T-helper 2 cell treated with Interferon-gamma antibody and Interleukin-4, amounts not matched to agents 5 μg/mL and 100 μg/mL, for 36 hours (primary cell): Measurements from ENCODE around the gene ARMH4.

Experiments used
- DNase-seq: peaks from one replicate; pipeline ENCODE4 v3.0.0; 2021; ENCODE audit warnings: low spot score
- H3K27ac Mint-ChIP-seq: one replicate; pipeline ENCODE4 v1.8.0; 2021; ENCODE audit warnings: mild to moderate bottlenecking, mixed read lengths
- H3K27me3 Mint-ChIP-seq: one replicate; pipeline ENCODE4 v1.8.0; 2021; ENCODE audit warnings: low read depth, mixed read lengths
- H3K36me3 Mint-ChIP-seq: one replicate; pipeline ENCODE4 v1.8.0; 2021; ENCODE audit warnings: low read depth, mixed read lengths
- H3K4me1 Mint-ChIP-seq: one replicate; pipeline ENCODE4 v1.8.0; 2021; ENCODE audit warnings: low read depth, mixed read lengths
- H3K4me3 Mint-ChIP-seq: one replicate; pipeline ENCODE4 v1.8.0; 2022; ENCODE audit warnings: mild to moderate bottlenecking, moderate library complexity, mixed read lengths
- H3K9me3 Mint-ChIP-seq: one replicate; pipeline ENCODE4 v1.8.0; 2021; ENCODE audit warnings: mixed read lengths

The ARMH4 gene

DNA sequence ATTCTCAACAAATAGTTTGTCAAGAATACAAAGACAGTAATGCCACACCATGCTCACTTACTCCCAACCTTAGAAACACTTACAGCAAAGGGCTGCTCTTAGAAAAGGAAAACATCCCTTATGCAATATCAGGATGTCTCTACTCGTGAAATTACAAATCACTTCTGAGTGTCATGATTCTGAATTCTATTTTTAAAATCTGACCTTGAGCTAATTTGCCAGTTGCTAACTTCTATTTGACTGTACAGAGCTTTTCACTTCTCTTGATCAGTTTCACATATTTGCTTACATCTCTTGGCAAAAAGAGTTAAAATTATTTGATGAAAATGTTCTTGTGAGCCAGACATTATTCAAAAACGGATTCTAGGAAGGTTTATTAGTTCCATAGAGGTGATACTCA, 149.4 kb downstream of the ARMH4 start:
- no peaks in the 10 kb centered on the region for H3K9me3 Mint-ChIP-seq
- H3K4me1 Mint-ChIP-seq = no peaks in the 10 kb centered on the region
- H3K36me3 Mint-ChIP-seq = no peaks in the 10 kb centered on the region
- no peaks in the 10 kb centered on the region for H3K27me3 Mint-ChIP-seq
- no peak for DNase-seq
- H3K27ac Mint-ChIP-seq = no peak overlapping the region
- H3K4me3 Mint-ChIP-seq = no peak overlapping the region

GRCh38 chr14:57999979-58000378, 152.0 kb downstream of the ARMH4 start:
- Mint-ChIP-seq H3K27me3 (peaks cover 2% of the 10 kb centered on the region), H3K27ac (no peak overlapping the region), H3K36me3 (no peaks in the 10 kb centered on the region), H3K4me1 (no peaks in the 10 kb centered on the region), H3K9me3 (no peaks in the 10 kb centered on the region), H3K4me3 (no peak overlapping the region)
- DNase-seq = no peak

GRCh38 chr14:57999471-57999870, 152.5 kb downstream of the ARMH4 start:
- Mint-ChIP-seq H3K36me3 (no peaks in the 10 kb centered on the region), H3K4me1 (no peaks in the 10 kb centered on the region), H3K9me3 (no peaks in the 10 kb centered on the region), H3K27me3 (peaks cover 2% of the 10 kb centered on the region), H3K4me3 (no peak overlapping the region), H3K27ac (no peak overlapping the region)
- no peak for DNase-seq

DNA sequence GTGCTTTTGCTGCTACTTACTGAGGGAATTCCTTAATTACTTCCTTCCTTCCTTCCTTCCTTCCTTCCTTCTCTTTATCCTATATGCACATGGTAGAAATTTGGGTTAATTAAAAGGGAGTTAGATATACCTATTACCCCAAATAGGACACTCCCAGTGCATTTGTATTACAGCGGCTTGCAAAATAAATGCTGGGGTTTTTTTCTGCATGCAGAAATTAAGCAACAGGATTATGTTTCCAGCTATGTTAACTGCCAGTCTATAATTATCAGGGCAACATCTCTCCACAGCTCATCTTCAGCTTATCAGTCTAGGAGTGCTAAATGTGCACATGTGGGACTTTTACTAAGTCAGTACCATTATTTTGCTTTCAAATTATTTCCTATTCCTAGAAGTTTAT, 153.2 kb downstream of the ARMH4 start:
- Mint-ChIP-seq H3K27me3 (peaks cover 2% of the 10 kb centered on the region), H3K9me3 (no peaks in the 10 kb centered on the region), H3K36me3 (no peaks in the 10 kb centered on the region), H3K4me3 (no peak overlapping the region), H3K4me1 (no peaks in the 10 kb centered on the region), H3K27ac (no peak overlapping the region)
- DNase-seq = no peak

DNA sequence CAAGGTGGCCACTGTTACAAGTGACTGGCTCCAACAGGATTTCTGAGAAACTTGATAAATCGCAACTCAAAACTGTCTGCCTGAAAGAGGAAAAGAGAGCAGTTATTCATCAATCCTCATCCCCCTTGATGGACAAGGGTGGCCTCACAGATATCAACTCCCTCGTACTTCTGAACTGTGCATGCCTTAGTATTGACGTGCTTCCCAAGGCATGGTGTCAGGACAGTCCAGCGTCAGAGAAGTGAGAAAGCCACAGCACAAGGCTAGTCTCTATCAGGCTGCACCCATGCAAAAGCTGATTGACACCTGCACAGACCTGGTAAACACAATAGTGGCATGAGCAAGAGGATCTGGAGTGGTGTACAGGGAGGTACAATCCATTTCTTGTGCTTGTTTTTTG, 160.7 kb downstream of the ARMH4 start:
- Mint-ChIP-seq H3K27me3 (peaks cover 2% of the 10 kb centered on the region), H3K36me3 (no peaks in the 10 kb centered on the region), H3K4me3 (no peak overlapping the region), H3K9me3 (no peaks in the 10 kb centered on the region), H3K4me1 (no peaks in the 10 kb centered on the region), H3K27ac (no peak overlapping the region)
- no peak for DNase-seq

DNA sequence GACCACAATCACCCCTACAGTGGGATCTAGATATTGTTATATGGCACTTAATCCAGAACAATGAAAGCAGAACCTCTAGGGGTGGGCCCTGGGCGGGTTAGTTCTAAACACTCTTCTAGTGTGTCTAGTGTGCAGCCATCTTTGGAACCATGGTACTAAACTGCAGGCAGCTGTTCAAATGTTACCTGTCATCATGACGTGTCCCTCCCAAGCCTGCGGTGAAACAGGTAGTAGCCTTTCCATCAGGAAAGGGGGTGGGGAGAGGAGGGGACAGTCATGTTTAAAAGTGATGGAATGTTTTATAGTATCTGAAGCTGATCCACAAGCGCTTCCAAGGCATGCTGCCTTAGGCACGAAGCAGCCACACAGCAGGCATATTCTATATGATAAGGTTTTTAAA, 163.6 kb downstream of the ARMH4 start:
- no peaks in the 10 kb centered on the region for H3K27me3 Mint-ChIP-seq
- no peaks in the 10 kb centered on the region for H3K4me1 Mint-ChIP-seq
- DNase-seq = no peak
- no peaks in the 10 kb centered on the region for H3K36me3 Mint-ChIP-seq
- H3K9me3 Mint-ChIP-seq = no peaks in the 10 kb centered on the region
- H3K4me3 Mint-ChIP-seq = no peak overlapping the region
- H3K27ac Mint-ChIP-seq = no peak overlapping the region

- Mint-ChIP-seq H3K4me3 (no peak overlapping the region), H3K27ac (no peak overlapping the region), H3K9me3 (no peaks in the 10 kb centered on the region), H3K36me3 (no peaks in the 10 kb centered on the region), H3K27me3 (no peaks in the 10 kb centered on the region), H3K4me1 (no peaks in the 10 kb centered on the region)
- no peak for DNase-seq
These were observed 164.3 kb downstream of the ARMH4 start for GRCh38 chr14:57987596-57988300.

GRCh38 chr14:57987051-57987450, 165.0 kb downstream of the ARMH4 start:
- H3K36me3 Mint-ChIP-seq = no peaks in the 10 kb centered on the region
- no peaks in the 10 kb centered on the region for H3K27me3 Mint-ChIP-seq
- no peak overlapping the region for H3K27ac Mint-ChIP-seq
- no peak for DNase-seq
- no peak overlapping the region for H3K4me3 Mint-ChIP-seq
- no peaks in the 10 kb centered on the region for H3K9me3 Mint-ChIP-seq
- no peaks in the 10 kb centered on the region for H3K4me1 Mint-ChIP-seq

DNA sequence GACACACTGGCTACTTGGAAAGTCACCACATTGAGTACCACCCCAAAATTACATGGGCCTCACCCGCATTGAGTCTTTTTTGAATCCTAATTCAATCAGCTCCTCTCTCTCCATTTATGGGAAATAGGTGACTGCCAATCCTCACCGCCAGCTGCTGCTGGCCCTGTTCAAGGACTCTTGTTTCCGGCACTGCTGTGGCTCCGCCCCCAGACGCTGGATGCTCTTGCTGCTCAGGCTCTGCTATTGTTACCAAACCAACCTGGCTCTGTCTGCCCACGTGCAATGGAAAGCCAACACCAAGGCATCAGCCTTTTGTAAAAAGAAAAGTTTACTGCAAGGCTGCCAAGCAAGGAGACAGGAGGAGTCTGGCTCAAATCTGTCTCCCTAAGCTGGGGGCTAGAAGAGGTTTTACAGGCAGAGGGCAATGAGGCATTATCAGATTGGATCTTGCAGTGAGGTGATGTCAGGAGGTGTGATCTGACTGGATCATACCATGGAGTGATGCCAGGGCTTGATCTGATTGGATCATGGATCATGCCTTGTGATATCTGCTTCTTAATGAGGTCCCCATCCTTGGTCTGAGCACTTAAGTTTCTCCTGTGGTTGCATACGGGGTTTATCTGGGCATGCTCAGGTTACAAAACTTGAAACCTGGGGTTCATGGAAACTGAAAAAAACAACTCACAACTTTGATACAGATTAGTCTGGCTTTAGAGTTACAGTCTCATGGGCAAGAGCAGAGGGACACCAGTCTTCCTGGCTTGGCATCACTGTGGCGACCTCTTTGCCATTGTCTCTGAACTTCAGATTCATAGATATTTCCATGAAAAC, 169.0 kb downstream of the ARMH4 start:
- Mint-ChIP-seq H3K36me3 (no peaks in the 10 kb centered on the region), H3K9me3 (no peaks in the 10 kb centered on the region), H3K27ac (no peak overlapping the region), H3K4me1 (no peaks in the 10 kb centered on the region), H3K4me3 (no peak overlapping the region), H3K27me3 (no peaks in the 10 kb centered on the region)
- DNase-seq = no peak

DNA sequence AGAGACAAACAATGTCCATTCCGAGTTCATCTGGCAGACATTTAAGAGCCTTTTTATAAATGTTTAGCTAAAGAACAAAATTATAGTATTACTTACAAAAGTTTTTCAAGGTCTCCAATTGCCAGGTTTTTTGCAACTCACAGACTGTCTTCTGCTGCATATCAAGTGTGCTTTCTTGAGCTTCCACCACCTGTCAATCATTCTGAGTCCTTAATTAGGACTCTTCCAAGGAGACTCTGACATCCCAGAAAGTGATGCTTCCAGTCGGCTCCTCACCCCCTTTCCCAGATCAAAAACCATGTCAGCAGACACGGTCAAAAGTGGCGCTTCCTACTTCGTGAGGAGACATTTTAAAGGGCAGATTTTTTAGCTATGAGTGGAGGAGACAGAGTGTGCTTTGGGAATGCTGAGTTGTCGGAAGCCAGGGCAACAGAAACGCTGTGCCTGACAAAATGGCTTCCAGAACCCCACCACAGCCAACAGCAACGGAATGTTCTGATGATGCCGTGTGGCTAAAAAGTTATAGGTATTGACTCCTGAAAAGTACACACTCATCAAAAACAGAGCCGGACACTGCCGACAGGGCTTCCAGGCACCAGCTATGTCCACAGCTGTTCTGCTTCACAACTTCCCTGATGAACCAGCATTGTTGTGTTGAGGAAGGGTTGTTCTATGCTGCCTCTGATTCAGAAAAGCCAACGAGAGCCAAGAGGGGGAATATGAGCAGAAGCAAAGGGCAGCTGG, 170.0 kb downstream of the ARMH4 start:
- Mint-ChIP-seq H3K27ac (no peak overlapping the region), H3K9me3 (no peaks in the 10 kb centered on the region), H3K27me3 (no peaks in the 10 kb centered on the region), H3K4me1 (no peaks in the 10 kb centered on the region), H3K36me3 (no peaks in the 10 kb centered on the region), H3K4me3 (no peak overlapping the region)
- DNase-seq = no peak

DNA sequence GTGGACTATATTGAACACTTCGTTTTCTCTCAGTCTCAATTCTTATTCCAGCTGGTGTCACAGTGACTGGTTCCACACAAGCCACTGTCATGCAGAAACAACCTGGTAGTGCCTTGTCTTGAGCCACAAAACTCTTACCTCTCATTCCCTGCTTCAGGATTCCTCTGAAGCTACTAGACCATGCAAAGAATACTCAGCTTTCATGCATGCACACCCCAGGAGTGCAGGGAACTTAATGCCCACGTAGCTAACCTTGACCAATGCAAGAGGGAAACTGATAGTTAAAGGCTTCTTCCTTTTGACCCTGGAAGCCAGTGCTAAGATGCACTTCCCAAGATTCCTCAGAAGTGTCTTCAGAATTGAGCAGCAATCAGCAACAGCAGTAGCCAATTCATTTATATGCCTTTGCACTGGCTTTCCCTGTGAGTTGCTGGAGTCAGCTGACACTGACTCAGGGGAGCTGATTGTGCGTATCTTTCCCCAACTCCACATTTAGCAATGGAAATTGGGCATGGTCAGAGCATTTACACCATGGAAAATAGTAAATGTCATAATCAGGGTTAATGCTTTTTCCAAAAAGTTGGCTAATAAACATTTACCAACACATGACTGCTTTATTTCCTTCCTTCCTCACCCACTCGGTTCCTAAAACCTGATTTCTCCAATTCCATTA, 172.5 kb downstream of the ARMH4 start:
- no peak overlapping the region for H3K4me3 Mint-ChIP-seq
- H3K4me1 Mint-ChIP-seq = no peaks in the 10 kb centered on the region
- no peaks in the 10 kb centered on the region for H3K27me3 Mint-ChIP-seq
- no peaks in the 10 kb centered on the region for H3K36me3 Mint-ChIP-seq
- H3K9me3 Mint-ChIP-seq = no peaks in the 10 kb centered on the region
- no peak overlapping the region for H3K27ac Mint-ChIP-seq
- no peak for DNase-seq

DNA sequence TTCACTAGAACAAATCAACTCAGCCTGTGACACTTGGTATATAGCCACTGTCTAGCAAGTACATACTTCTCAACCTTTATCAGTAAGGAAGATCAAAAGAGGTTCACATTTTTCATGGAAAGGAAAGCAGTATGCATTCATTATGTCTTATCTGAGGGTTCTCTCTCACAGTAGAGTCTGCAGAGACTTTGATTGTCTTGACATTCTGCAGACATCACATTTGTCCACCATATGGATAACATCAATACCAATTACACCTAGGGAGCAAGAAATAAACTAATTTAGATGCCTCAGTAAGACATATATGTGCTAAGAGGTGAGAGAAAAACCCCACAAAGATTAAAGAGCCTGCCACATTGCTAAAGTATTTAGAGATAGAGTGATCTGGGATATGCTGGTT, 175.3 kb downstream of the ARMH4 start:
- H3K9me3 Mint-ChIP-seq = no peaks in the 10 kb centered on the region
- no peak overlapping the region for H3K4me3 Mint-ChIP-seq
- H3K4me1 Mint-ChIP-seq = no peaks in the 10 kb centered on the region
- DNase-seq = no peak
- peaks cover 2% of the 10 kb centered on the region for H3K27me3 Mint-ChIP-seq
- H3K27ac Mint-ChIP-seq = no peak overlapping the region
- H3K36me3 Mint-ChIP-seq = no peaks in the 10 kb centered on the region

DNA sequence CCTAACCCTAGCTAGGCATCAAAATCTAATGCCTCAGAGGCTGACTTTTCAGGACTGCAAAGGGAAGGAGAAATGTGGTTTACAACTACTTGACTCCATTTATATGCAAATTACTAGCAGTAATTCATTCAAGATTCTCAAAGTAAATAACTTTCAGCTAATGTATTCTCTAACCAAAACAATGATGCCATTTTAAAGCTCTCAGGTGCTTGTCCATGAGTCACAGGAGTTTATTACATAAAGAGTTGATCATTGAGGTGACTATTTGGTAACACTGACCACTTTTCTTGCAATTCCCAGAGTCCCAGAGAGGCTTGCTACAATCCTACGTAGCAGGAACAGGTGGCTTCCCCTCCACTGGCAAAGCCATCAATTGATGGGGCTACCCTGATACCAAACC, 177.1 kb downstream of the ARMH4 start:
- Mint-ChIP-seq H3K9me3 (no peaks in the 10 kb centered on the region), H3K27me3 (peaks cover 2% of the 10 kb centered on the region), H3K36me3 (no peaks in the 10 kb centered on the region), H3K4me3 (no peak overlapping the region), H3K27ac (no peak overlapping the region), H3K4me1 (no peaks in the 10 kb centered on the region)
- DNase-seq = no peak

GRCh38 chr14:57970594-57970993, 181.4 kb downstream of the ARMH4 start:
- no peak overlapping the region for H3K27ac Mint-ChIP-seq
- H3K9me3 Mint-ChIP-seq = no peaks in the 10 kb centered on the region
- no peaks in the 10 kb centered on the region for H3K4me1 Mint-ChIP-seq
- no peaks in the 10 kb centered on the region for H3K36me3 Mint-ChIP-seq
- no peak for DNase-seq
- H3K4me3 Mint-ChIP-seq = no peak overlapping the region
- H3K27me3 Mint-ChIP-seq = peaks cover 2% of the 10 kb centered on the region
